Stimulated activated CD8-positive, alpha-beta memory T cell treated with anti-CD3 and anti-CD28 coated beads, Interleukin-7, amount 100 ng/mL, for 48 hours (primary cell): ENCODE results near the gene PLCB3.
"Not testable (repeated sequence)": the region's sequence is repeated elsewhere in the genome, so short reads cannot be mapped to it uniquely, and the experiment has no call there.

Source experiments
- DNase-seq, 2 donors: peaks; one replicate each; pipeline ENCODE4 v3.0.0-alpha.2; 2020; ENCODE audit warnings: low read depth in 1 of 2; ENCODE audit errors: extremely low read depth in 1 of 2

PLCB3 gene

GRCh38 chr11:64298966-64299846 lies 47.9 kb downstream of the PLCB3 start:
- no peak for DNase-seq

- DNase-seq, result no peak
These were observed 48.7 kb downstream of the PLCB3 start, which contains the start of gene CATSPERZ for GRCh38 chr11:64299847-64300648. Gene CATSPERZ (plus strand): TSS chr11:64300358. CDS start chr11:64300411, 53 bp downstream.

GRCh38 chr11:64303109-64304031 lies 52.0 kb downstream of the PLCB3 start:
- no peak for DNase-seq

GRCh38 chr11:64304032-64304315 lies 52.6 kb downstream of the PLCB3 start:
- no peak for DNase-seq

- DNase-seq, result peak; percentile 86 to 92
These were observed 53.2 kb downstream of the PLCB3 start for GRCh38 chr11:64304316-64305072.

- peak; percentile 99 to 100 for DNase-seq
These were observed 53.9 kb downstream of the PLCB3 start, which contains the start of gene ESRRA for GRCh38 chr11:64305075-64305690. Gene ESRRA (plus strand): TSS chr11:64305524. CDS start chr11:64307180, 1,656 bp downstream.

GRCh38 chr11:64305691-64306562 lies 54.6 kb downstream of the PLCB3 start:
- peak; percentile 46 to 68 for DNase-seq

- no peak for DNase-seq
These were observed 55.2 kb downstream of the PLCB3 start for GRCh38 chr11:64306563-64306875.

- DNase-seq, result no peak
These were observed 55.7 kb downstream of the PLCB3 start for GRCh38 chr11:64306876-64307622.

- not testable (repeated sequence) for DNase-seq
These were observed 56.5 kb downstream of the PLCB3 start for GRCh38 chr11:64307795-64308194.

GRCh38 chr11:64312947-64313346 lies 61.6 kb downstream of the PLCB3 start:
- DNase-seq, result no peak

- DNase-seq, result no peak
These were observed 62.3 kb downstream of the PLCB3 start for GRCh38 chr11:64313491-64314145.

GRCh38 chr11:64314146-64314804 lies 62.9 kb downstream of the PLCB3 start:
- no peak for DNase-seq

- DNase-seq, result no peak
These were observed 63.7 kb downstream of the PLCB3 start for GRCh38 chr11:64314805-64315561.

- not testable (repeated sequence) for DNase-seq
These were observed 64.6 kb downstream of the PLCB3 start for GRCh38 chr11:64315667-64316526.
